ENCODE data around the gene HMMR. TPM values are rescaled to one million over a fixed set of nuclear protein-coding genes. Genes with fewer than 3 reads are reported as not detected.

HMMR gene
- polyA plus RNA-seq, 1 donor (not counting 4 experiments of a cell fraction or from before 2014, with no cell fraction given), result 16.2 TPM

DNA sequence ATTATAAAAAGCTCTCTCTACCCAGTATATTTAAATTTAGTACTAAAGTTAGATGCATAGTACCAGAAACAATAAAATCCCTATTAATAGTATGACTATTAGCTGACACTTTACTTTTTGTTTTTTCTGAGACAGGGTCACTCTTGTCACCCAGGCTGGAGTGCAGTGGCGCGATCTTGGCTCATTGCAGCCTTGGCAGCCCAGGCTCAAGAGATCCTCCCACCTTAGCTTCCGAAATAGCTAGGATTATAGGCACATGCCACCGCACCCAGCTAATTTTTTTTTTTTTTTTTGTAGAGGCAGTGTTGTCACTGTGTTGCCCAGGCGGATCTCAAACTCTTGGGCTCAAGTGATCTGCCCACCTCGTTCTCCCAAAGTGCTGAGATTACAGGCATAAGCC is 15.1 kb upstream of the HMMR start:
- no peak for FAIRE-seq
- TF ChIP-seq EZH2 (IDR thresholded peaks at IDR 0.05; ENCODE audit: low read length), result no peak
- TF ChIP-seq, protein P1, sequence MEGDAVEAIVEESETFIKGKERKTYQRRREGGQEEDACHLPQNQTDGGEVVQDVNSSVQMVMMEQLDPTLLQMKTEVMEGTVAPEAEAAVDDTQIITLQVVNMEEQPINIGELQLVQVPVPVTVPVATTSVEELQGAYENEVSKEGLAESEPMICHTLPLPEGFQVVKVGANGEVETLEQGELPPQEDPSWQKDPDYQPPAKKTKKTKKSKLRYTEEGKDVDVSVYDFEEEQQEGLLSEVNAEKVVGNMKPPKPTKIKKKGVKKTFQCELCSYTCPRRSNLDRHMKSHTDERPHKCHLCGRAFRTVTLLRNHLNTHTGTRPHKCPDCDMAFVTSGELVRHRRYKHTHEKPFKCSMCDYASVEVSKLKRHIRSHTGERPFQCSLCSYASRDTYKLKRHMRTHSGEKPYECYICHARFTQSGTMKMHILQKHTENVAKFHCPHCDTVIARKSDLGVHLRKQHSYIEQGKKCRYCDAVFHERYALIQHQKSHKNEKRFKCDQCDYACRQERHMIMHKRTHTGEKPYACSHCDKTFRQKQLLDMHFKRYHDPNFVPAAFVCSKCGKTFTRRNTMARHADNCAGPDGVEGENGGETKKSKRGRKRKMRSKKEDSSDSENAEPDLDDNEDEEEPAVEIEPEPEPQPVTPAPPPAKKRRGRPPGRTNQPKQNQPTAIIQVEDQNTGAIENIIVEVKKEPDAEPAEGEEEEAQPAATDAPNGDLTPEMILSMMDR (optimal IDR thresholded peaks at IDR 0.05 in 1 of 3, IDR thresholded peaks at IDR 0.05 in 1 of 3, conservative IDR thresholded peaks at IDR 0.05 in 1 of 3; ENCODE audit: extremely low read depth in 1 of 3, insufficient read depth in 2 of 3, low read length in 3 of 3), result no peak
- Histone ChIP-seq H3K36me3 (ENCODE audit: control insufficient read depth in 2 of 2, extremely low read depth in 1 of 2, insufficient read depth in 2 of 2, low read length in 2 of 2) (peaks cover 17% of the 10 kb centered on the region in 2 experiments), H3K27ac (ENCODE audit: control insufficient read depth, insufficient read depth, low read length) (no peak overlapping the region), H2AFZ (ENCODE audit: control insufficient read depth, low read length) (no peak overlapping the region), H3K9me3 (ENCODE audit: control insufficient read depth, low read depth, low read length) (no peaks in the 10 kb centered on the region), H3K9ac (ENCODE audit: control insufficient read depth, extremely low read depth, insufficient read depth, low read length) (no peak overlapping the region), H4K20me1 (ENCODE audit: control insufficient read depth, extremely low read depth, insufficient read depth, low read length) (no peaks in the 10 kb centered on the region), H3K79me2 (ENCODE audit: control insufficient read depth, insufficient read depth, low read length) (peaks cover 10% of the 10 kb centered on the region), H3K4me1 (ENCODE audit: control insufficient read depth, extremely low read depth, insufficient read depth, low read length) (no peaks in the 10 kb centered on the region), H3K27me3 (ENCODE audit: control insufficient read depth, extremely low read depth, insufficient read depth, low read length) (no peaks in the 10 kb centered on the region), H3K9me1 (ENCODE audit: control insufficient read depth, extremely low read depth, insufficient read depth, low read length) (no peaks in the 10 kb centered on the region), H3K4me2 (ENCODE audit: control insufficient read depth, extremely low read depth, insufficient read depth, low read depth, low read length) (no peak overlapping the region), H3K4me3 (ENCODE audit: control insufficient read depth in 2 of 3, extremely low read depth in 1 of 3, insufficient read depth in 2 of 3, low read depth in 1 of 3, low read length in 3 of 3) (no peak overlapping the region)
- DNase-seq (ENCODE audit: low read depth, low spot score), result no peak
- dilution Hi-C loops (cut with MboI; ENCODE audit: extremely low pct_ligation_motif_present, low sequenced_read_pairs), result no loop called here

DNA sequence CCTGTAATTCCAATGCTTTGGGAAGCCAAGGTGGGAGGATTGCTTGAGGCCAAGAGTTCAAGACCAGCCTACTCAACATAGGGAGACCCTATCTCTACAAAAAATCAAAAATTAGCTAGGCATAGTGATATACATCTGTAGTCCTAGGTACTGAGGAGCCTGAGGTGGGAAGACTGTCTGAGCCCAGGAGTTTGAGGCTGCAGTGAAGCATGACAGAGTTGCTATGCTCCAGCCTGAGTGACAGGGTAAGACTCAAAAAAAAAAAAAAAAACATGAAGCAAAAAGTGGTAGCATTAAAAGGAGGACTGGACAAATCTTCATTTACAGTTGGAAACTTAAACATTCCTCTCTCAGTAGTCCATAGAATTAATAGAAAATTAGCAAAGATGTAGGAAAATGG is 13.2 kb upstream of the HMMR start:
- Histone ChIP-seq H2AFZ (ENCODE audit: control insufficient read depth, low read length) (no peak overlapping the region), H3K9me1 (ENCODE audit: control insufficient read depth, extremely low read depth, insufficient read depth, low read length) (no peaks in the 10 kb centered on the region), H3K9ac (ENCODE audit: control insufficient read depth, extremely low read depth, insufficient read depth, low read length) (no peak overlapping the region), H3K36me3 (ENCODE audit: control insufficient read depth in 2 of 2, extremely low read depth in 1 of 2, insufficient read depth in 2 of 2, low read length in 2 of 2) (peaks cover 16 to 19% of the 10 kb centered on the region in 2 experiments), H4K20me1 (ENCODE audit: control insufficient read depth, extremely low read depth, insufficient read depth, low read length) (no peaks in the 10 kb centered on the region), H3K27ac (ENCODE audit: control insufficient read depth, insufficient read depth, low read length) (no peak overlapping the region), H3K79me2 (ENCODE audit: control insufficient read depth, insufficient read depth, low read length) (no peaks in the 10 kb centered on the region), H3K4me3 (ENCODE audit: control insufficient read depth in 2 of 3, extremely low read depth in 1 of 3, insufficient read depth in 2 of 3, low read depth in 1 of 3, low read length in 3 of 3) (no peak overlapping the region), H3K27me3 (ENCODE audit: control insufficient read depth, extremely low read depth, insufficient read depth, low read length) (no peaks in the 10 kb centered on the region), H3K9me3 (ENCODE audit: control insufficient read depth, low read depth, low read length) (no peaks in the 10 kb centered on the region), H3K4me1 (ENCODE audit: control insufficient read depth, extremely low read depth, insufficient read depth, low read length) (no peaks in the 10 kb centered on the region), H3K4me2 (ENCODE audit: control insufficient read depth, extremely low read depth, insufficient read depth, low read depth, low read length) (no peak overlapping the region)
- no peak for TF ChIP-seq EZH2 (IDR thresholded peaks at IDR 0.05; ENCODE audit: low read length)
- TF ChIP-seq, protein P1 (optimal IDR thresholded peaks at IDR 0.05 in 1 of 3, IDR thresholded peaks at IDR 0.05 in 1 of 3, conservative IDR thresholded peaks at IDR 0.05 in 1 of 3; ENCODE audit: extremely low read depth in 1 of 3, insufficient read depth in 2 of 3, low read length in 3 of 3), result no peak
- FAIRE-seq (no peak), DNase-seq (ENCODE audit: low read depth, low spot score) (no peak)
- dilution Hi-C loops (cut with MboI; ENCODE audit: extremely low pct_ligation_motif_present, low sequenced_read_pairs), result no loop called here
